K562 (cell line): Measurements from ENCODE around the gene IDH1. TPM values are rescaled to one million over a fixed set of nuclear protein-coding genes. Genes with fewer than 3 reads are reported as not detected.

ENCODE experiments used
- ATAC-seq: fragments of 200-7000 bp; cut with Tn5 transposase; 3 replicates; pipeline ENCODE4 v1.9.1; 2020; ENCODE audit warnings: moderate library complexity
- BruUV-seq: library from RNA; stranded (reverse); fragments of 400-500 nt; replicated peaks from 2 replicates; lab custom pipeline; 2021; lab: Mats Ljungman, UMichigan
- CTCF ChIA-PET: fragments of 300-600 bp; formaldehyde crosslinking; extraction: SDS; loops from one replicate; lab custom pipeline; 2021; ENCODE audit warnings: low intra/inter-chr PET ratio; lab: Yijun Ruan, JAX
- POLR2A ChIA-PET: fragments of 300-600, 350-650 bp; sonication (Branson Sonifier 250); formaldehyde crosslinking; extraction: SDS; loops from one replicate; lab custom pipeline; 2021; ENCODE audit warnings: antibody characterized with exemption, inconsistent platforms; lab: Yijun Ruan, JAX
- DNase-seq, 4 experiments: peaks; one replicate each; pipeline versions ENCODE4 v3.0.0 to v3.0.0-alpha.2; 2011 to 2018; ENCODE audit warnings: low spot score in 3 of 4, mixed read lengths in 3 of 4; ENCODE audit errors: extremely low read depth in 1 of 4
- FAIRE-seq: peaks from 2 replicates; lab custom pipeline; 2011; peaks lifted over from hg19 to GRCh38; lab: Jason Lieb, UNC
- H2AFZ ChIP-seq: 2 replicates; pipeline ENCODE4 v1.6.0; 2011; ENCODE audit warnings: low read depth, low read length, control low read depth, inconsistent platforms
- H3K27ac ChIP-seq: fragments of 200-600 bp; 3 replicates; pipeline ENCODE4 v1.8.0; 2011; ENCODE audit warnings: low read depth, mild to moderate bottlenecking, control low read depth, inconsistent platforms, low read length, moderate library complexity, mixed read lengths; ENCODE audit errors: extremely low read depth
- H3K27me3 ChIP-seq, 2 experiments: fragments of 300-600 bp in 1 of 2; 2 replicates in 1 of 2; 3 replicates in 1 of 2; pipeline versions ENCODE4 v1.6.0 to v1.8.0; 2011; ENCODE audit warnings: inconsistent platforms in 2 of 2, low read length in 2 of 2, mild to moderate bottlenecking in 1 of 2, mixed read lengths in 1 of 2, moderate library complexity in 1 of 2; ENCODE audit not compliant: control insufficient read depth in 2 of 2, insufficient read depth in 2 of 2
- H3K36me3 ChIP-seq: fragments of 300-600 bp; 3 replicates; pipeline ENCODE4 v1.8.0; 2011; ENCODE audit warnings: mild to moderate bottlenecking, low read length, inconsistent platforms; ENCODE audit not compliant: control insufficient read depth, insufficient read depth
- H3K4me1 ChIP-seq, 2 experiments: fragments of 200-600 bp in 1 of 2; replicated peaks in 1 of 2; 2 replicates in 1 of 2; 3 replicates in 1 of 2; pipeline versions ENCODE4 v1.5.1 to v1.8.0; 2011; ENCODE audit warnings: inconsistent platforms in 2 of 2, low read length in 2 of 2, mild to moderate bottlenecking in 1 of 2, mixed read lengths in 1 of 2, moderate library complexity in 1 of 2; ENCODE audit not compliant: control insufficient read depth in 2 of 2, insufficient read depth in 2 of 2
- H3K4me2 ChIP-seq: 2 replicates; pipeline ENCODE4 v1.6.1; 2011; ENCODE audit warnings: low read length, control low read depth, inconsistent platforms, mixed read lengths; ENCODE audit not compliant: insufficient read depth
- H3K4me3 ChIP-seq: fragments of 200-600 bp; sonication (generic), shearing (Covaris generic); 2 replicates; pipeline ENCODE4 v1.5.1; 2016; ENCODE audit warnings: control low read depth, inconsistent platforms
- H3K79me2 ChIP-seq: fragments of 200-600 bp; 3 replicates; pipeline ENCODE4 v1.8.0; 2011; ENCODE audit warnings: low read length, inconsistent platforms; ENCODE audit not compliant: control insufficient read depth, insufficient read depth
- H3K9ac ChIP-seq, 2 experiments: 2 replicates each; pipeline versions ENCODE4 v1.6.0 to v1.6.1; 2011; ENCODE audit warnings: low read depth in 2 of 2, low read length in 2 of 2, control low read depth in 1 of 2, inconsistent platforms in 1 of 2, mild to moderate bottlenecking in 1 of 2, mixed read lengths in 1 of 2; ENCODE audit not compliant: insufficient read depth in 1 of 2
- H3K9me1 ChIP-seq: one replicate; pipeline ENCODE4 v1.6.0; 2011; ENCODE audit warnings: inconsistent platforms, mild to moderate bottlenecking, low read length, moderate library complexity; ENCODE audit not compliant: control insufficient read depth, insufficient read depth
- H3K9me3 ChIP-seq: replicated peaks from 2 replicates; pipeline ENCODE4 v1.5.1; 2011; ENCODE audit warnings: low read depth, low read length, inconsistent platforms; ENCODE audit not compliant: control insufficient read depth, insufficient read depth
- H4K20me1 ChIP-seq: replicated peaks from 2 replicates; pipeline ENCODE4 v1.6.1; 2011; ENCODE audit warnings: low read length, inconsistent platforms, mixed read lengths; ENCODE audit not compliant: control insufficient read depth, insufficient read depth
- BHLHE40 ChIP-seq: IDR thresholded peaks from 2 replicates; pipeline ENCODE4 v1.6.1; 2011; ENCODE audit warnings: low read length, improper control_type of control experiment
- BRCA1 ChIP-seq, 2 experiments: fragments of 450-650 bp in 1 of 2; sonication (generic) in 1 of 2; formaldehyde crosslinking in 1 of 2; IDR thresholded peaks; 2 replicates each; pipeline versions ENCODE4 v1.5.0 to v1.6.1; 2017 to 2020; ENCODE audit warnings: mild to moderate bottlenecking in 1 of 2, missing genetic modification reagents in 1 of 2
- CTCFL ChIP-seq: IDR thresholded peaks from 2 replicates; pipeline ENCODE4 v1.6.1; 2011; ENCODE audit warnings: borderline replicate concordance, low read depth, mild to moderate bottlenecking, moderate library complexity, low read length; ENCODE audit not compliant: insufficient read depth, poor library complexity, severe bottlenecking
- STAT5B ChIP-seq: fragments of 250-450 bp; sonication (Bioruptor Pico); IDR thresholded peaks from 2 replicates; pipeline ENCODE4 v1.8.0; 2021; ENCODE audit warnings: mild to moderate bottlenecking, inconsistent platforms
- WGBS: fragments of 100-300 bp; shearing (Covaris generic); methylation state at CpG from one replicate; pipeline ENCODE4 v1.1.6; 2016; ENCODE audit warnings: low coverage, mixed read lengths; ENCODE audit not compliant: insufficient coverage; ENCODE audit errors: missing lambda C conversion rate; 5-methylcytosine and 5-hydroxymethylcytosine counted together
- in situ Hi-C: fragments of 300-500 bp; cut with MboI; formaldehyde crosslinking; loops from 4 replicates; pipeline ENCODE4 v1.15.0; 2018; ENCODE audit warnings: inconsistent platforms, mixed read lengths
- intact Hi-C: fragments of 100-400 bp; cut with micrococcal nuclease; formaldehyde crosslinking; loops from 2 replicates; pipeline ENCODE4 v1.14.2; 2022
- polyA plus RNA-seq, 8 experiments: library from polyadenylated mRNA; depleted of rRNA in 4 of 8; stranded (reverse) in 5 of 8; unstranded in 3 of 8; fragments of >200 nt; fragmentation: Nextera tagmentation in 2 of 8; fragmentation: Illumina TruSeq in 1 of 8; extraction: Ambion mirVana in 2 of 8; extraction: Trizol in 1 of 8; gene quantifications; 2 replicates each; pipeline versions ENCODE4 v1.2.1 to v1.2.3, GENCODE V29; 2011 to 2014; ENCODE audit warnings: inconsistent platforms in 1 of 8, missing spikeins in 1 of 8
- total RNA-seq, 7 experiments: library from RNA; depleted of rRNA in 6 of 7; stranded (reverse); fragments of >200 nt in 6 of 7; fragmentation: Illumina TruSeq in 2 of 7; extraction: Trizol in 2 of 7; gene quantifications; 2 replicates each; pipeline versions ENCODE4 v1.2.1 to v1.2.3, GENCODE V29; 2011 to 2021; ENCODE audit warnings: low replicate concordance in 1 of 7
- TF ChIP-seq, protein P1 (sequence below), 3 experiments: IDR thresholded peaks in 2 of 3; conservative IDR thresholded peaks in 1 of 3; 2 replicates each; pipeline ENCODE4 v1.5.1; 2011 to 2012; ENCODE audit warnings: low read length in 3 of 3, mild to moderate bottlenecking in 3 of 3, control low read depth in 2 of 3, improper control_type of control experiment in 1 of 3, inconsistent platforms in 1 of 3, low read depth in 1 of 3, mixed read lengths in 1 of 3, moderate library complexity in 1 of 3; ENCODE audit not compliant: insufficient read depth in 2 of 3
- TF ChIP-seq, protein P2 (sequence below), 2 experiments: fragments of 450-650 bp; formaldehyde crosslinking in 1 of 2; IDR thresholded peaks; 2 replicates each; pipeline versions ENCODE4 v1.4.0 to v1.6.1; 2014 to 2020; ENCODE audit warnings: mild to moderate bottlenecking in 2 of 2, borderline replicate concordance in 1 of 2, low read depth in 1 of 2

IDH1 gene
- total and polyA plus RNA-seq, 9 of the 15 experiments (the other 6 are each of a cell fraction or from before 2014, with no cell fraction given), result 61.9 to 194 (median 101) TPM

GRCh38 chr2:208269091-208269490 lies 14.2 kb upstream of the IDH1 start:
- H3K4me3 ChIP-seq, result no peak overlapping the region
- H3K27ac ChIP-seq, result no peak overlapping the region; the same call in 2 of the 3 replicates
- H3K36me3 ChIP-seq, result peaks cover 26% of the 10 kb centered on the region
- no peaks in the 10 kb centered on the region for H3K27me3 ChIP-seq
- ChIA-PET POLR2A (interaction anchor here (0.5 to 1.5 kb wide), 2 partner anchors 17 to 35 kb away, joined by 3 to 5 read pairs; no protein-coding TSS in a partner anchor), CTCF (no interaction called here)
- peak overlapping the region; percentile 46 for H3K4me2 ChIP-seq
- peaks cover 4 to 7% of the 10 kb centered on the region in 2 experiments; a peak in 4 of 5 replicates for H3K4me1 ChIP-seq
- BruUV-seq, result no TSS peak
- H2AFZ ChIP-seq, result no peak overlapping the region
- WGBS, result 38% methylated on average over 1 of the region's 2 CpGs
- peak in 3 of 4 experiments; percentile 17 to 34 (median 28) for DNase-seq
- ATAC-seq, result peak; percentile 35
- H3K79me2 ChIP-seq, result peaks cover 48% of the 10 kb centered on the region
- no peaks in the 10 kb centered on the region; the same call in 1 of the 2 replicates for H4K20me1 ChIP-seq
- no peak for FAIRE-seq
- H3K9me1 ChIP-seq, result no peaks in the 10 kb centered on the region
- H3K9me3 ChIP-seq, result no peaks in the 10 kb centered on the region
- no peak overlapping the region; a peak in 1 of 4 replicates for H3K9ac ChIP-seq
- in situ Hi-C loops (no loop called here), intact Hi-C loops (loop anchor here (1.0 to 5.0 kb wide), 2 partner anchors 94 to 167 kb away; no protein-coding TSS in a partner anchor)
- TF ChIP-seq, protein P1, sequence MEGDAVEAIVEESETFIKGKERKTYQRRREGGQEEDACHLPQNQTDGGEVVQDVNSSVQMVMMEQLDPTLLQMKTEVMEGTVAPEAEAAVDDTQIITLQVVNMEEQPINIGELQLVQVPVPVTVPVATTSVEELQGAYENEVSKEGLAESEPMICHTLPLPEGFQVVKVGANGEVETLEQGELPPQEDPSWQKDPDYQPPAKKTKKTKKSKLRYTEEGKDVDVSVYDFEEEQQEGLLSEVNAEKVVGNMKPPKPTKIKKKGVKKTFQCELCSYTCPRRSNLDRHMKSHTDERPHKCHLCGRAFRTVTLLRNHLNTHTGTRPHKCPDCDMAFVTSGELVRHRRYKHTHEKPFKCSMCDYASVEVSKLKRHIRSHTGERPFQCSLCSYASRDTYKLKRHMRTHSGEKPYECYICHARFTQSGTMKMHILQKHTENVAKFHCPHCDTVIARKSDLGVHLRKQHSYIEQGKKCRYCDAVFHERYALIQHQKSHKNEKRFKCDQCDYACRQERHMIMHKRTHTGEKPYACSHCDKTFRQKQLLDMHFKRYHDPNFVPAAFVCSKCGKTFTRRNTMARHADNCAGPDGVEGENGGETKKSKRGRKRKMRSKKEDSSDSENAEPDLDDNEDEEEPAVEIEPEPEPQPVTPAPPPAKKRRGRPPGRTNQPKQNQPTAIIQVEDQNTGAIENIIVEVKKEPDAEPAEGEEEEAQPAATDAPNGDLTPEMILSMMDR (IDR thresholded peaks at IDR 0.05 in 2 of 3, conservative IDR thresholded peaks at IDR 0.05 in 1 of 3; ENCODE audit: insufficient read depth in 2 of 3, low read depth in 1 of 3, low read length in 3 of 3), result peak; percentile 44 to 54 (median 51)
- peak; percentile 28 for TF ChIP-seq CTCFL
- no peak for TF ChIP-seq BRCA1 (IDR thresholded peaks at IDR 0.05)
- no peak for TF ChIP-seq BRCA1 (CRISPR knock-in tag; IDR thresholded peaks at IDR 0.05)
- no peak for TF ChIP-seq BHLHE40
- TF ChIP-seq, protein P2, sequence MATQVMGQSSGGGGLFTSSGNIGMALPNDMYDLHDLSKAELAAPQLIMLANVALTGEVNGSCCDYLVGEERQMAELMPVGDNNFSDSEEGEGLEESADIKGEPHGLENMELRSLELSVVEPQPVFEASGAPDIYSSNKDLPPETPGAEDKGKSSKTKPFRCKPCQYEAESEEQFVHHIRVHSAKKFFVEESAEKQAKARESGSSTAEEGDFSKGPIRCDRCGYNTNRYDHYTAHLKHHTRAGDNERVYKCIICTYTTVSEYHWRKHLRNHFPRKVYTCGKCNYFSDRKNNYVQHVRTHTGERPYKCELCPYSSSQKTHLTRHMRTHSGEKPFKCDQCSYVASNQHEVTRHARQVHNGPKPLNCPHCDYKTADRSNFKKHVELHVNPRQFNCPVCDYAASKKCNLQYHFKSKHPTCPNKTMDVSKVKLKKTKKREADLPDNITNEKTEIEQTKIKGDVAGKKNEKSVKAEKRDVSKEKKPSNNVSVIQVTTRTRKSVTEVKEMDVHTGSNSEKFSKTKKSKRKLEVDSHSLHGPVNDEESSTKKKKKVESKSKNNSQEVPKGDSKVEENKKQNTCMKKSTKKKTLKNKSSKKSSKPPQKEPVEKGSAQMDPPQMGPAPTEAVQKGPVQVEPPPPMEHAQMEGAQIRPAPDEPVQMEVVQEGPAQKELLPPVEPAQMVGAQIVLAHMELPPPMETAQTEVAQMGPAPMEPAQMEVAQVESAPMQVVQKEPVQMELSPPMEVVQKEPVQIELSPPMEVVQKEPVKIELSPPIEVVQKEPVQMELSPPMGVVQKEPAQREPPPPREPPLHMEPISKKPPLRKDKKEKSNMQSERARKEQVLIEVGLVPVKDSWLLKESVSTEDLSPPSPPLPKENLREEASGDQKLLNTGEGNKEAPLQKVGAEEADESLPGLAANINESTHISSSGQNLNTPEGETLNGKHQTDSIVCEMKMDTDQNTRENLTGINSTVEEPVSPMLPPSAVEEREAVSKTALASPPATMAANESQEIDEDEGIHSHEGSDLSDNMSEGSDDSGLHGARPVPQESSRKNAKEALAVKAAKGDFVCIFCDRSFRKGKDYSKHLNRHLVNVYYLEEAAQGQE (IDR thresholded peaks at IDR 0.05; ENCODE audit: borderline replicate concordance), result 0 out of 2 replicates have a peak, but pooled peaks have one; percentile 5
- TF ChIP-seq, protein P2 (CRISPR knock-in tag; IDR thresholded peaks at IDR 0.05; ENCODE audit: low read depth), result no peak
- no peak for TF ChIP-seq STAT5B
